ENCODE results near the gene SLC7A8.

GRCh38 chr14:23076785-23077408, 106.6 kb downstream of the SLC7A8 start:
- TF ChIP-seq CTCF (IDR thresholded peaks at IDR 0.05; ENCODE audit: low read depth, low read length) (peak; percentile 72), EZH2phosphoT487 (IDR thresholded peaks at IDR 0.05; ENCODE audit: low read depth) (no peak)
